Stimulated activated naive CD4-positive, alpha-beta T cell treated with Interleukin-2 at 50 U/mL for 16 hours (primary cell): ENCODE data around the gene FBXO31.
"Not testable (repeated sequence)": the region's sequence is repeated elsewhere in the genome, so short reads cannot be mapped to it uniquely, and the experiment has no call there.

Experiments used
- DNase-seq: peaks from one replicate; lab custom pipeline; 2025; lab: John Stamatoyannopoulos, UW

Gene FBXO31

DNA sequence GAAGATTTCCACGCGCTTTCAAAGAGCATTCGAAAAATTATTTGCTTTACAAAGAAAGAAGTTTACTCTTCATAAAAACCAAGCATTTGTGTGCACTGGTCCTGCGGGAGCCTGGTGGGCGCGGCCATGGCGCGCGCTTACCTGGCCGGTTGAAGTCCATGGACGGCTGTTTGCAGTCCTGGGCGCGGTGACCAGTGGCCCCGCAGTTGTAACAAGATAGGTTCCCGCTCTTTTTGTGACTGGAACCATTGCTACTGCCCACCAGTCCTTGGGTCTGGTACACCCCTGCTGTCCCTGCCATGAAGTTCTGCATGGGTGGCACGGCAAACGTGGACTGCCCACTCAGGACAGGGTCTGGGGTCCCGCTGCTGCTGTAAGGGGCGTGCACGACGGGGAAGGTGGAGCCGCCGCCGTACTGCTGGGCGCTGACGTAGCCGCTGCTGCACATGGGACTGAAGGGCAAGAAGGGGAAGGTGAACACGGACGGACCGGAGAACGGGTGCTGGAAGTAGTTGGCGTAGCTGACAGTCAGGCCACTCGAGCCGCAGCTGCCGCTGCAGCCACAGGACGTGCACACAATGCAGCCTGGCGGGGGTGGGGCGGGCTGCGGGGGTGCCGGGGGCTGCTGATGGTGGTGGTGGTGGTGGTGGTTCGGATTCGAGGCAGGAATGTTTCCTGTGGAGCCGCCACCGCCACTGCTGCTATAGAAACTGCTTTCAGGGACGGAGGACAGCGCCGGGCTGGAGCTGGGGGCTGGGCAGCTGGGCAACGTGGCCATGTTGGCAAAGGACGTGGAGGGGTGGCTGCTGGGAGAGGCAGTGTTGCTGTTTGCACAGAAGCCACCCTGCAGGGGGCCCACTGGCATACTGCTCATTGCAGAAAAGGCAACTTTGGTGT is 28.0 kb upstream of the FBXO31 start:
- no peak for DNase-seq

DNA sequence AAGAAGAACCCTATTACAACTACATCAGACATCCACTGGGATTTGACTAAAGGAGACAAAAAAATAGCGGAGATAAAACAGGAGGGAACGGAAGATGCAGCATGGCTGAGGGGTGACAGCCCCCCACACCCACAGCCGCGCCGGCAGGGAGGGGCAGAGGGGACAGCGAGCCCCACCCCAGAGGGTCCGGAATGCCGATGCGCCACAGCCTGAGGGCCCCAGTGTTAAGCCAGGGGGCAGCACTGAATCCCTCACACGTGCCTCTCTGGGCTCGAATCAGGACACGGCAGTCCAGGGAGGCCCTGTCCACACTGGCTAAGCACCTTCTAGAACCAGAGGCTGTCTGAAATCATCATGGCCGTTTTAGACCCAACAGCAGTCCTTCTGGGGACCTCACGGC is 27.4 kb upstream of the FBXO31 start:
- DNase-seq: no peak

- DNase-seq: no peak
Measured at GRCh38 chr16:87410530-87410929, 27.0 kb upstream of the FBXO31 start.

DNA sequence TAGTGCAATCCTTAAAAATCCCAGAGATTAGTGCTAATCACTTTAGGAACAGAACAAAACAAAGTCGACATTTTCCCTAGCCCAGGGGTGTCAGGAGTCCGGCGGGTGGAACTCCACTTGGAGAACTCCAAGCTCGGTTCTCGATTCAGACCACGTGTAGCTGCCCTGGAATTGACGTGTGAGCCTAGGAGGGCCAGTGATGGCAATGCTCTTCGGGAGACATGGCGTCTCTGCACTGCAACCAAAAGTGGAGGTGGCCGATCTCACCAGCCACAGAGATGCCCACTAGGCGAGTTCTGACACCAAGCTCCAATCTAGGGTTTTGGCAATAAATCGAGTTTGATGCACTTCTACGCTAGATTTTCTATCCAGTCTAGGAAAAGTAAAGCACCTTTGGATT is 26.2 kb upstream of the FBXO31 start:
- no peak for DNase-seq

GRCh38 chr16:87409153-87409552 is 25.6 kb upstream of the FBXO31 start:
- no peak for DNase-seq

- DNase-seq: no peak
Measured at GRCh38 chr16:87407511-87408112, 24.0 kb upstream of the FBXO31 start.

- DNase-seq: no peak
Measured at GRCh38 chr16:87406495-87407088, 23.0 kb upstream of the FBXO31 start.

- DNase-seq: no peak
Measured at GRCh38 chr16:87404764-87405625, 21.4 kb upstream of the FBXO31 start.

- DNase-seq: no peak
Measured at GRCh38 chr16:87395181-87395842, 11.7 kb upstream of the FBXO31 start.

- no peak for DNase-seq
Measured at GRCh38 chr16:87393680-87394055, 10.1 kb upstream of the FBXO31 start.

DNA sequence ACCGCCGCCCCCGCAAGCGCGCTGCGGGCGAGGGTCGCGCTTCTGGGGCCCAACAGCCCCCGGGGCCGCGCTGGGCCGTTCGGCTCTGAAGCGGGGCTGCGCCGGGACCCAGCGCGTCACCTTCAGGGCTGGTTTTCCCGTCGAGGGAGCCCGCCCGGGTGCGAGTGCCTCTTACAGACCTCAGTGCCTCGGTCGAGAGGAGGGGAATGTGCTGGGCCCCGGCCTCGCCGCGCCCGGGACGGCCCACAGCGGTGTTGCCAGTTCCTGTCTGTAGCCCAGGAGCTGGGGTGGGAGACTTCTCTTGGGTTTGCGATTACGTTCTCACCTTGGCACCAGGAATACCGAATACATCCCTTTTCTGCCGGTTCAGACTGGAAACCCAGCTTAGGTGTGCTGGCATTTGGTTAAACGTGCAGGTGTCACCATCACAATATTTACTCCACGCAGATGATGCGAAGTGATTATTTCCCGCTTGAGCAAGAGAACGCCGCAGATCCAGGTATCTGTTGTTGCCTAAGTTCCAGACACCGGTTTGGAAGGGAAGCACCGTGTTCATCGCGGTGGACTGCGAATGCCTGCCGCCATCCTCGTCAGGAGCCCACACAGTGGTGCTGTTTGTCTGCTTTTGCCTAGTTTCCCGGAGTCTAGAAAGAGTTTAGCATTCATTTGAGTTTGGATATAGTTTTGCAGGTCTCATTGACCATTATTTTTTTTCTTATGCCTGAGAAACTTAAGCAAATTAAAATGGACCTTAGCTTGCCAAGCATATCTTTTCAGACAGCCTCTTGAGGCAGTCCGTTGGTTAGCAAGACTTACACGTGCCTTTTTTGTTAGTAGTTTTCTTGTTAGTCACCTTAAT is 9.5 kb upstream of the FBXO31 start:
- no peak for DNase-seq

DNA sequence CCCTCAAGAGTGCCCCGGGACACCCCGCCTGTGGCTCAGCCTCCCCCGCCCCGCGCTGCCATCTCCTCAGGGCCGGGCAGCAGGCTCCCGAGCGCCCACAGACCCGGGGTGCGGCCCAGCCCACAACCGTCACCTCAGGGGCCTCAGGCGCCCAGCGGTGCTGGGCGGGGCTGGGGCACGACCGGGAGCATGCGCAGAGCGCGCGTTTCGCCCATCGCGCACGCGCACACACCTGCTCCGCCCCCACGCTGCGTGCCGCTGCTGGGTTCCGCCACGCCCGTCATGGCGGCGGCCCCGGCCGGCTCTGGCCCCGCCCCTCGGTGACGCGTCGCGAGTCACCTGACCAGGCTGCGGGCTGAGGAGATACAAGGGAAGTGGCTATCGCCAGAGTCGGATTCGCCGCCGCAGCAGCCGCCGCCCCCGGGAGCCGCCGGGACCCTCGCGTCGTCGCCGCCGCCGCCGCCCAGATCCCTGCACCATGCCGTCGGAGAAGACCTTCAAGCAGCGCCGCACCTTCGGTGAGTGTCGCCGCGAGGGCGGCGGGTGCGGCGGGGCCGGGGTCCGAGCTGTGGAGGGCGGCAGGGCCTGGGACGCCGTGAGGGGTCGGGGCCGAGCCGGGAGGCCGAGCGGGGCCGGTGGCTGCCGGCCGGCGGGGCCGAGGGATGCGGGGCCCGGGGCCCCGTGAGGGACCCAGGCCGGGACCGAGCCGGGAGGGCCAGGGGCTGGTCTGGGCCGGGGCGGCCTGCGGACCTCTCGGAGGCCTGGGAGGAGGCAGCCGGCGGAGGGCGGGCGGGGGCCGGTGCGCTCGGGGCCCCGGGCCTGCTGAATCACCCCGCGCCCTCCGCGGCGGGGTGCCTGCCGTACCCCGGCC is 8.6 kb upstream of the FBXO31 start, which contains the start of gene MAP1LC3B:
Gene MAP1LC3B, plus strand, starts transcription at position 387 of the 871 bp plus-strand sequence. Its CDS starts 92 bp downstream, at position 479.
- peak; percentile 92 for DNase-seq

- DNase-seq: no peak
Measured at GRCh38 chr16:87391324-87391949, 7.9 kb upstream of the FBXO31 start.

DNA sequence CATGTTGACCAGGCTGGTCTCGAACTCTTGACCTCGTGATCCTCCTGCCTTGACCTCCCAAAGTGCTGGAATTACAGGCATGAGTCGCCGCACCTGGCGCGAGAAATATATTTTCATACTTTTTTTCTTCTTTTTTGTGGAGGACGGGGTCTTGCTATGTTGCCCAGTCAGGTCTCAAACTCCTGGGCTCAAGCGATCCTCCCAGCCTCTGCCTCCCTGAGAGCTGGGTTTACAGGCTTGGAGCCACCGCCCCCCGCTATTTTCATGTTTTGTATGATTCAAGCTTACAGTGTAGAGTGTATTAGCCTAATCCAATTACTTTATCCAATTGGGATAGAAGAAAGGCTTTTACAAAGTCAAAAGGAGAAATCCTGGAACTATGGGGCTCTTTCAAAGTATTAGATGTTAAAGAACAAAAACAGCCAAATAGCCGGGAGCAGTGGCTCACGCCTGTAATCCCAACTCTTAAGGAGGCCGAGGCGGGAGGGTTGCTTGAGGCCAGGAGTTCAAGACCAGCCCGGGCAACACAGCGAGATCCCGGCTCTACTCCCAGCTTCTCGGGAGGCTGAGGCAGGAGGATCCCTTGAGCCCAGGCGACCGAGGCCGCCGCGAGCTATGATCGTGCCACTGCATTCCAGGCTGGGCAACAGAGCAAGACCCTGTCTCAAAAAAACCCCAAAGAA is 7.2 kb upstream of the FBXO31 start:
- DNase-seq: no peak

GRCh38 chr16:87389914-87390313 is 6.3 kb upstream of the FBXO31 start:
- not testable (repeated sequence) for DNase-seq

- DNase-seq: no peak
Measured at GRCh38 chr16:87389245-87389644, 5.7 kb upstream of the FBXO31 start.

- DNase-seq: no peak
Measured at GRCh38 chr16:87388818-87389134, 5.2 kb upstream of the FBXO31 start.

GRCh38 chr16:87387942-87388817 is 4.6 kb upstream of the FBXO31 start:
- peak; percentile 88 for DNase-seq
